Thoracic aorta (tissue), 2 donors: ENCODE results near the gene DDIT3. TPM values are rescaled to one million over a fixed set of nuclear protein-coding genes. Genes with fewer than 3 reads are reported as not detected.

Source experiments
- ATAC-seq: fragments of 150-250 bp; one replicate; pipeline ENCODE4 v1.8.0; 2017; ENCODE audit warnings: low read depth; ENCODE audit not compliant: insufficient number of reproducible peaks, low FRiP score
- DNase-seq: peaks from one replicate; pipeline ENCODE4 v3.0.0-alpha.2; 2020; ENCODE audit warnings: low spot score
- H3K27ac ChIP-seq, 2 donors: fragments of 200-600 bp; sonication (generic); 1 replicate in 1 of 2; 2 replicates in 1 of 2; pipeline ENCODE4 v1.5.1; 2016; ENCODE audit warnings: mild to moderate bottlenecking in 2 of 2, moderate library complexity in 2 of 2
- H3K27me3 ChIP-seq: fragments of 200-600 bp; sonication (generic); replicated peaks from 2 replicates; pipeline ENCODE4 v1.6.0; 2016; ENCODE audit warnings: mild to moderate bottlenecking; ENCODE audit not compliant: insufficient read depth
- H3K36me3 ChIP-seq: fragments of 200-600 bp; sonication (generic); one replicate; pipeline ENCODE4 v1.5.1; 2016
- H3K4me1 ChIP-seq, 2 donors: fragments of 200-600 bp; sonication (generic); 1 replicate in 1 of 2; 2 replicates in 1 of 2; pipeline versions ENCODE4 v1.5.1 to v1.6.0; 2016; ENCODE audit warnings: low read depth in 2 of 2, mild to moderate bottlenecking in 1 of 2; ENCODE audit not compliant: control insufficient read depth in 1 of 2
- H3K4me3 ChIP-seq: fragments of 200-600 bp; sonication (generic); 2 replicates; pipeline ENCODE4 v1.5.1; 2016; ENCODE audit warnings: mild to moderate bottlenecking
- H3K9me3 ChIP-seq: fragments of 200-600 bp; sonication (generic); 2 replicates; pipeline ENCODE4 v1.5.1; 2016
- CTCF ChIP-seq: fragments of 200-600 bp; sonication (generic); IDR thresholded peaks from one replicate; pipeline ENCODE4 v1.5.1; 2019; ENCODE audit warnings: antibody characterized with exemption
- total RNA-seq, 2 donors: library from RNA; depleted of rRNA; stranded (reverse); fragments of >200 nt; gene quantifications; one replicate each; pipeline versions ENCODE4 v1.1.0 to v1.2.3, GENCODE V29; 2016

The DDIT3 gene
- total RNA-seq, 2 donors from 2014 or later, result 35.5 to 39.6 TPM

- Histone ChIP-seq H3K4me1 (no peaks in the 10 kb centered on the region), H3K4me3 (no peak overlapping the region), H3K36me3 (no peaks in the 10 kb centered on the region), H3K9me3 (no peaks in the 10 kb centered on the region), H3K27me3 (no peaks in the 10 kb centered on the region), H3K27ac (no peak overlapping the region)
- TF ChIP-seq CTCF, result no peak
- DNase-seq (no peak), ATAC-seq (no peak)
Observed at GRCh38 chr12:57560516-57560915, 40.2 kb upstream of the DDIT3 start.

DNA sequence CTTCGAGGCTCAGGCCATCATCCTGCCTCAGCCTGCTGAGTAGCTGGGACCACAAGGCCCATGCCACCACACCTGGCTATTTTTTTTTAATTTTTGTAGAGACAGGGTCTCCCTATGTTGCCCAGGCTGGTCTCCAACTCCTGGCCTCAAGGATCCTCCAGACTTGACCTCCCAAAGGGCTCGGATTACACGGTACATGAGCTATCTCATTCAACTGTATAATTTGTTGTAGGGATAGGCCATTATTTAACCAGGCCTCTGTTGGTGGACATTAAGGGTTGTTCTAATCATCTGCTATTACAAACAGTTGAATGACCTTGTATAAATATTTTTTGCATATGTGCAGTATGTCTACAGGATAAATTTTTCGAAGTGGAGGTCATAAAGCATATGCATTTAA, 38.5 kb upstream of the DDIT3 start:
- H3K27ac ChIP-seq, result no peak overlapping the region

DNA sequence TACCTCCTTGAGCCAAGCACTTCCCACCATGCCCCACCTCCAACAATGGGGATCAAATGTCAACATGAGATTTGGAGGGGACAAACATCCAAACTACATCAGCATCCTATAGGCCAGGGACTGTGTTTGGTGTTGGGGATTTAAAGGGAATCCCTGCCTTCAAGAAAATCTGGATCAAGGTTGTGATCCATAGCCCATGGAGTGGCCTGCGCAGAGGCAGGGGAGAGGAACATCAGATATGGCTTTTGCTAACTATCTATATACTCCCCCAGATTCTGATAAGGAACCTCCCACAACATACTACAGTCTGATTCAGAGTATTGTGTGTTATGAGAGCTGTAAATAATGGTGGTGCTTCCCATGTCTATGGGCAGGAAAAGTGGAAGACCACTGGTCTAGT, 34.6 kb upstream of the DDIT3 start:
- no peak for TF ChIP-seq CTCF
- H3K36me3 ChIP-seq, result no peaks in the 10 kb centered on the region
- peaks cover 0 to 9% of the 10 kb centered on the region in 2 donors for H3K4me1 ChIP-seq
- ATAC-seq, result no peak
- no peak overlapping the region for H3K27ac ChIP-seq
- no peaks in the 10 kb centered on the region for H3K27me3 ChIP-seq
- H3K4me3 ChIP-seq, result no peak overlapping the region
- H3K9me3 ChIP-seq, result no peaks in the 10 kb centered on the region
- DNase-seq, result no peak

More for the DNA sequence above, 38.5 kb upstream of the DDIT3 start:
- Histone ChIP-seq H3K27me3 (no peaks in the 10 kb centered on the region), H3K9me3 (no peaks in the 10 kb centered on the region), H3K4me1 (no peaks in the 10 kb centered on the region), H3K4me3 (no peak overlapping the region), H3K36me3 (no peaks in the 10 kb centered on the region)
- no peak for TF ChIP-seq CTCF
- DNase-seq (no peak), ATAC-seq (no peak)

- Histone ChIP-seq H3K36me3 (no peaks in the 10 kb centered on the region), H3K4me1 (peaks cover 0 to 13% of the 10 kb centered on the region in 2 donors), H3K9me3 (no peaks in the 10 kb centered on the region), H3K27ac (no peak overlapping the region), H3K27me3 (no peaks in the 10 kb centered on the region), H3K4me3 (no peak overlapping the region)
- no peak for DNase-seq
- TF ChIP-seq CTCF, result no peak
- no peak for ATAC-seq
Observed at GRCh38 chr12:57554453-57554852, 34.1 kb upstream of the DDIT3 start.

- no peak for TF ChIP-seq CTCF
- DNase-seq (no peak), ATAC-seq (no peak)
- Histone ChIP-seq H3K9me3 (no peaks in the 10 kb centered on the region), H3K27me3 (no peaks in the 10 kb centered on the region), H3K4me3 (no peak overlapping the region), H3K27ac (no peak overlapping the region), H3K36me3 (no peaks in the 10 kb centered on the region), H3K4me1 (peaks cover 0 to 16% of the 10 kb centered on the region in 2 donors)
Observed at GRCh38 chr12:57553343-57554202, 33.3 kb upstream of the DDIT3 start.
